Right ventricle myocardium inferior (tissue), 1 donor: Measurements from ENCODE around the gene PGGT1B. TPM values are rescaled to one million over a fixed set of nuclear protein-coding genes. Genes with fewer than 3 reads are reported as not detected.

ENCODE experiments used
- ATAC-seq: fragments of 200-7000 bp; cut with Tn5 transposase; one replicate; pipeline ENCODE4 v1.9.1; 2020; ENCODE audit warnings: mild to moderate bottlenecking, moderate library complexity
- DNase-seq: peaks from one replicate; pipeline ENCODE4 v3.0.0; 2021; ENCODE audit errors: missing footprints
- intact Hi-C: fragments of 100-400 bp; cut with DNase I; formaldehyde crosslinking; loops from one replicate; pipeline ENCODE4 v1.11.0; 2022
- total RNA-seq: library from RNA; stranded (reverse); fragmentation: NEBNext Ultra II Directional; extraction: Animal tissue kit (Norgen Biotek cat#: 25700); gene quantifications from one replicate; pipeline ENCODE4 v1.2.1, GENCODE V29; 2021
- donor health status: DM: no; HTN: yes; CAD: no; lungs with severe emphysema.

The PGGT1B gene
- total RNA-seq, 1 donor from 2014 or later: 27.0 TPM

DNA sequence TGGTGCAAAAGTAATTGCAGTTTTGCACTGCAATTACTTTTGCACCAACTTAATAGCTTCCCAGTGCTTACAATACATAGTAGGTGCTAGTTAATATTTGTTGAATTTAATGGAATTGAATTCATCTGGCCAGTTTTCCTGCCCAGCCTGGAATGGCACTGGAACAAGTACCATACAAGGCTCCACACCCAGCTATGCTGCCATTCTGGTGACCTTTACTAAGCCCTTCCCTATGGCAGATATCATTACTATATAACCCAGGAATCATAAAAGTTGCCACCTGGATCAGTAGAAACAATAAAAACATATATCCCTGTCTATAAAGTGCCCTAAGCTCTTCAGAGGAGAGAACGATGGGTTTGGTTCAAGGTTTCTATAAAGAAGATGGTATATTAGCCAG, 70.6 kb downstream of the PGGT1B start:
- ATAC-seq (no peak), DNase-seq (no peak)
- intact Hi-C loops: no loop called here

DNA sequence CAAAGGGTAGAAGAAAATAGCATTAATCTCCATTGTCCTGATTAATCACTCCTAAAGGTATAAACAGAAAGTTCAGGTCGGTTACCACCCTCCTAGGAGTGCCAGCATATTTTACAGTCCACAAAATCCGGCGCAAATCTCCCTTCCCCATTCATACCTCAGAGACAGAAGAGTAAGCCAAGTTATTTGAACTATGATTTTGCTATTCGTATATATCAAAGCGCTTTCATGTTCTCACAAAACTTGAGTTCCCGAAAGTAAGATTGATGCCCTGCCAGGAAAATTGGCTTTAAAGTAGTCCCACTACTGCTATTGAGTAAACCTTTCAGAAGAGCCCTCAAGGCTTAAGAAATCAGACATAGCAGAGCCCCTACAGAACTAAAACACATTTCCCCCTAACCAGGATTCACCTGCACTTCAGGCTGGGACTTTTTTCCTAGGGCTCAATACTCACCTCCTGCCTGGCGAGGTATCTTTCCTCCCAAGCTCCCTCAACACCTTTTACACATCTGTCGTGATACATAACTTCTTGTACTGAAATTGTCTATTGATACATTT, 71.1 kb downstream of the PGGT1B start:
- intact Hi-C loops: no loop called here
- ATAC-seq: no peak
- no peak for DNase-seq

DNA sequence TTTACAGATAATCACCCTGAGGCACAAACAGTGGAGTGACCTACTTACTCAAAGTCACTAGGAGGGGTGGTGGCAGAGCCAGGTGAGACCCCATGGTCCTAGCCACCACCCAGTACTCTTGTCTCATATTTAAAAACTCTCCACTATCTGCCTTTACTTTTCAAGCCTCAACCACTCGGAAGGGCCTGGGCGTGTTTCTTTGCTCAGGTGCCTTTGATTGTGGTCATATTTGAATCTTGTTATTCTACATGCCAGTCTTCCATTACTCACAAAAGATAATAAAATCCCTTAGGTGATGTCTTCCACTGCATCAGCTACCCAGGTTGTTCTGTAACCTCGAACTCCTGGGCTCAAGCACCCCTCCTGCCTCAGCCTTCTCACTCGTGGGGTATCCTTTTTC, 72.3 kb downstream of the PGGT1B start:
- no peak for ATAC-seq
- intact Hi-C loops: no loop called here

DNA sequence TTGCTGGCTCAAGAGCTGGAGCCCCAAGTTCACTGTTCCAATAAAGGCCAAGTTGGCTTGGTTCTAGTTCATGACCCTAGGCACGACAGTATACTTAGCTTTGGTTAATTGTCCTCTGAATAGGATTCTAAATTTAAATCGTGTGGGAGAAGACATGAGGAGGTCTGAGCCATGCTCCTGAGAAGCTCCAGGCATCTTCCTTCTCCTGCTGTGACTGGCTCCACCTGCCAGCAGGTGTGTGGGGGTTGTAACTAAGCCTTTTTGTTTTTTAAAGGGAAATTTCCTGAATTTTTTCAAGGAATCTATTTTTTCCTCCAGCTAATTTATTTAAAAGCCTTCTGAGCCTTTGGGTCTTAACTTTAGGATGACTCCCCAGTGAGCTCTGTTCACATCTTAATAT, 72.8 kb downstream of the PGGT1B start:
- no peak for ATAC-seq
- DNase-seq: no peak
- intact Hi-C loops: no loop called here

More for the DNA sequence above, 72.3 kb downstream of the PGGT1B start:
- DNase-seq: no peak

DNA sequence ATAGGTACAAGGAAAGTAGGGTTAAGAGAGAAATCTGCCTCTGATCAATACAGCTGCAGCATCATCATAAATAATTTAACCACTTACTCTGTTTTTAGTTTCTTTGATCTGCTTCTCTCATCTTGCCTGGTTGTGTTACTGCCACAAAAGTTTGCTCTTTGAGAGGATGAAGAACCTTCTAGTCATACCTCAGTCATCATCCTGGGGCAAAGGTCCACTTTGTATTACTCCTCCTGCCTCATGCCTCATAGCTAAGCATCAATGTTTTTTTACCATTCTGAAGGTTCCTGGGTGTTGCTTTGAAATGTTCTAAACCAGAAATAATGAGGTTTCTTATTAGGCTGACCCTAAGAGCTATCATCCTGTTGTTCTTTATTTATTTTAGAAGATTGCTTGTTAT, 75.9 kb downstream of the PGGT1B start:
- ATAC-seq: no peak
- DNase-seq: no peak
- intact Hi-C loops: no loop called here

DNA sequence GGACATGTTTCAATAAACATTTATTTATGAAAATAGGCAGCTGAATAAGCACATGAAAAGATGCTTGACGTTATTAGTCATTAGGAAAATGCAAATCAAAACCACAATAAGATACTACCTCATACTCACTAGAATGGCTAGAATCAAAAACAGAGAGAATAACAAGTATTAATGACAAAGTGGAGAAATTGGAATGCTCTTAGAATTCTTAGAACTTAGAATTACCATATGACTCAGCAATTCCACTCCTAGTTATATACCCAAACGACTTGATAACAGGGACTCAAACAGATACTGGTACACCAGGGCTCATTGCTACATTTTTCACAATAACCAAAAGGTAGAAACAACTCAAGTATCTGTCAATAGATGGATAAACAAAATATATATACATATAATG, 77.9 kb downstream of the PGGT1B start:
- no peak for ATAC-seq
- intact Hi-C loops: no loop called here
- DNase-seq: no peak

DNA sequence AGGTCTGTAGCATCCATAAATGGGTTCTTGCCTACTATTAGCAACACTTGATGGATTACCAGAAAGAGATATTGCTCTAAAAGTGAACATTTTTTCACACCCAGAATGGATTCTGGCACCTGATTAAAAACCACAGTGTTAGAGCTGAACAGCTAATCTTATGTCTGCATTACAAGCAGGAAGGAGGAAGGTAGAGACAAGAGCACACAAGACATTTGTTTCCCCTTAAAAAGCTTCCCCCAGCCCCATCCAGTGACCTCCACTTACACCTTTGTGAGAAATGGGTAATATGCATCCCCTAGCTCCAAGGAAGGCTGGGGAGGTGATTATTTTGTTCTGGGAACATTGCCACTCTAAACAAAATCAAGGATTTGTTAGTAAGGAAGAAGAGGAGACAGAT, 80.9 kb downstream of the PGGT1B start:
- intact Hi-C loops: no loop called here
- DNase-seq (no peak), ATAC-seq (no peak)

DNA sequence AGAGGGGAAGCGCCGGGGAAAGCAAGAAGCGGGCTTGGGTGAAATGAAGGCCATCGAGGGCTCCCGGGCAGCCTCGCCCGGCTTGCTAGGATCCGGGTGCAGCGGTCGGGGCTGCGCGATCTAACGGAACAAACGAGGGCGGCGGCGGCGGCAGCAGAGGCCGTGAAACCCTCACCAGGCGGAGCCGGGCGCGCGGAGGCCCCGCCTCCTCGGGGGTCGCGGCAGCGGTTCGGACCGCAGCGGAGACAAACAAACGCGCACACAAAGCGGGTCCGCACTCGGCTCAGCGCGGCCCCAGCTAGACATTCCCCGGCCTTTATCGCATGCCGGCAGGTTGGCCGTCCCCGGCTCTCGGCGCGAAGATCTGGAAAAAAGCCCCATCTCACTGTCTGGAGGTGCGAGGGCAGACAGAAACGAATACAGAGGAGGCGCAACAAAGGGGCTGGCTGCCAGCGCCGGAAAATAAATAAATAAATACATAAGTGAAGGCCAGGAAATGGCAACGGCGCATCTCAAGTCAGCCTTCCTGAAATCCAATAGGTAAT, 82.4 kb downstream of the PGGT1B start:
- DNase-seq: no peak
- intact Hi-C loops: no loop called here
- ATAC-seq: peak; percentile 28

DNA sequence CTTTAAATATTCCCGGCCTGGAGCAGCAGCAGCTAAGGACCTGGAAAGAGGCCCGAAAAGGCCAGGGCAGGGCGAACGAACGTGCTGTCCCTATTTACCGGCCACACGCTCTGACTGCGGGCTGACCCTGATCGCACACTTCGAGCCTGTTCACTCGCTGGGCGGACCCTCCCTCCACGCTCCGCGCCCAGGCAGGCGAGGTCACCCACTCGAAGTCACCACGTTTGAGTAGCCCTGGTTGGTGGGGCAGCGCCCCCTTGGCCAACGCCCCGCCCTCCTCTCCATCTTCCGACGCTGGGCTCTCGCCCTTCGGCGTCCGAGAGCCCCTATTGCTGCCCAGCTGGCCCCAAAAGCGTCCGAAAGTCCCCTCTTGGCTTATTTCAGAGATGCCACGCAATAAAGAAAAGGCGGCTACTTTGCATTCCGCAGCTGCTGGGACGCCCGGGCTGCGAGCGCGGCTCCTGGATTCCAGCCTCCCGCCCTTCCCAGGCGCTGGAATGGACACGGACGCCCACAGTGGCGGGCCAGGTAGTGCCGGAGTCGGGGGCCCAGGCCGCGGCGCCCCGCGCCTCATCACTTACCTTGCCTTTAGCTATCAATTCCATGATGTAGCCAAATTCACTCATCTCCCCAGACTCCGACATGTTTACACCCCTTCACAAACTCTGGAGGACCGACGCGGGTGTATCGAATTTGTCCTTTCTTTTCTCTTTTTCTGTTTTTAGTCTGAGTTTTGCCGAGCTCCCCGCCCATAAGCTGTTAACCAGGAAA, 83.1 kb downstream of the PGGT1B start:
- DNase-seq (no peak), ATAC-seq (no peak)
- intact Hi-C loops: no loop called here

DNA sequence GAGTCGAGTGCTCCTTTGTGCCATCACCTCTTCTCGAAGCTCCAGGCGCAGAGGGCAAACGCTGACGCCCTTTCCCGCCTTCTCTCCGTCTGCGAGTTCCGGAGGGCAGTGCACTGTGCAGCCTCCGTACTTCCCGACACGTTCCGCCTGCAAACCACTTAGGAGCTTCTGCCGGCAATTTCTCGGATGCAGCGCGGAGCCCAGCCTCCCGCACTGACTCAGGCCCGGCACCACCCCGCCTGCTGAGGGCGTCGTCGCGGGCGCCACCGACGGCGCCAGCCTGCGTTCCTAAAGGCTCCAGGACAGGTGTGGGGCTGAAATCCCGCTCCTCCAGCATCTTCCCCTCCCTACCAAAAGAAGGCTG, 83.7 kb downstream of the PGGT1B start:
- intact Hi-C loops: no loop called here
- ATAC-seq: peak; percentile 37
- DNase-seq: no peak

DNA sequence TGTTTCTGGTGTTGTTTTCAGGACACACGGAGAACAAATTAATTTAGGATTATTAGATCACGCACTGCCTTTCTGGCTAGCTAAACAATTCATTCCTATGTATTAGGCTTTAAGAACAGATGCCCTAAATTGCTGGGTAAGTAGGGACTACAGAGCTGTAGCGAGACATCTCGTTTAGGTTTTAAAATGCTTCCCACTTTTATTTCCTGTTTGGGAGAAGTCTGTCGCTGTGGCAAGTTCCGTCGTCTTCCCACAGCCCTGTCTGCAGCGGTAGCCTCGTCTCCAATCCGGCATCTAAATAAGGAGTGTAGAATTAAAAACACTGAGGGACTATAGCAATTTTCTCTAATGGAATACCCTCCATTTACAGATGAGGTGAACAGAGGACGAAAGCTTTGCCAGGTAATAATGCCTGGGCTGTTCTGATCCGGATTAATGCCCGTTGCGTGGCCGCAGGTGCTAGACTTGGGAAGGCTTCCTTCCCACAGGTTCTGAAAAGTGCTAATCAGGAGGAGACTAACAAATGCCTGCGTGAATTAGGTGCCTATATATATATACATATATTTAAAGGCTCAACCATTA, 91.7 kb downstream of the PGGT1B start:
- ATAC-seq (no peak), DNase-seq (no peak)
- intact Hi-C loops: no loop called here

DNA sequence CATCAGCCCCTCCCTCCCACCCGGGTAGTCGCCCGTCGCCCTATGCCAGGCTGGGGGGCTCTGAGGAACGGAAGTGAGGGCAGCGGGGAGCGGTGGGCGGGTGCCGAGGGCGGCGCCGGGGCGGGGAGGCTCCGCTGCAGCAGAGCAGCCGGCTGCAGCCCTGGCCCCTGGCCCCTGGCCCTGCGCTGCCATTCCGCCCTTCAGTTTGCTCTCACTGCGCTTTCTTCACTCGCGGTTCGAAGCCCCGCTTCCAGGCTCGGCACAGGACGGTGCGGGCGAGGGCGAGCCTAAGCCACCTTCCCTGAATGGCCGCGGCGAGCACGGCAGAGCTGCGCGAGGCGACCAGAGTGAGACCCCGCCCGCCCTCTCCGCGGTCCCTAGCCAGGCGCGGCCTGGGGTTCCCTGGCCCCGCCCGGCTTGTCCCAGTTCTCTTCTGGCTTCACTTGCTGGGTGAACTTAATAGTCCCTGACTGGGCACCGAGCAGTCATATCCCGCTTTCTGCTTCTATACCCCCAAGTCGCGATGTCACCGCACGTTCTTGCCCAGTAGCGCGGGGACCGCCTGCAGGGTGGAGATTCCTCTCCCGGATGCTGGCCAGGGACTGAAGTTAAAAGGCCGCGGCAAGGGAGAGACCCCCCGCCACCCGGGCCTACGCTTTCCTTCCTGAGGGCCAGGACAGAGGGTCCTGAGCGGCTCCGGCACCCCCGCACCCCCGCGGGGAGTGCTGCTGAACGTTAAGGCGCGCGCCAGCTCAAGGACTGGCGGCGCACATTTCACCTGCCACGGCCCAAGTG, 92.3 kb downstream of the PGGT1B start:
- DNase-seq (peak; percentile 70), ATAC-seq (peak; percentile 67)
- intact Hi-C loops: no loop called here

DNA sequence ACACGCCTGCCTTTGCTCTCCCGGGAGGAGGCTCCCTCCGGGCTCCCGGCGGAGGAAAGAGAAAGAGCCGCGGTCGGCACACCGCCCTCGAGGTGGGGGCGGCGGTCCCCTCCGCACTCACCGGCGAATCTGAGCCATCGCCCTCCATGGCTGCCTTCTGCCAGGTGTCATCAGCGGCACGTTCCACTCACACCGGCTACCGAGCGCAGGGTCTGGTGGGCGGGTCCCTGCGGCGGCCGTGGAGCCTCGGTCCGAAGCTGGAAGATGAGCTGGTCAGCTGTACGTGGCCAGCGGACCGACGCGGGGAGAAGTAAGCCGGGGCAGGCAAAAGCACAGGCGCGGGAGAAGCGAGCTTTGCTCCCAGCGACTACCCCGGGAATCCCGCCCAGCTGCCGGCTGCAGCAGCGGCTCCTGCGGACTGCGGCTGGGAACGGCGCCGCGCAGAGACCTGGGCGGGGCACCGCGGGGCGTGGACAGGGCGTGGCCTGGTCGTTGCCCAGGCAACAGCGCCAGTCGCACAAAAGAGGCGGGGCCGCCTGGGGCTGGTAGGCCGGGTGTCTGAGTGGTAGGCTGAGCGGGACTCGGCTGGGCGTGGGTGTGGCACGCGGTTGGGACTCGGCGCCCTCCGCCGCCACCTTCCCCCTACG, 93.1 kb downstream of the PGGT1B start, which contains the start of gene TRIM36:
TRIM36 (minus strand) TSS at position 422 of the 647 bp plus-strand sequence; CDS start at position 148, 274 bp downstream.
- ATAC-seq (peak; percentile 100), DNase-seq (peak; percentile 95)
- intact Hi-C loops: no loop called here

DNA sequence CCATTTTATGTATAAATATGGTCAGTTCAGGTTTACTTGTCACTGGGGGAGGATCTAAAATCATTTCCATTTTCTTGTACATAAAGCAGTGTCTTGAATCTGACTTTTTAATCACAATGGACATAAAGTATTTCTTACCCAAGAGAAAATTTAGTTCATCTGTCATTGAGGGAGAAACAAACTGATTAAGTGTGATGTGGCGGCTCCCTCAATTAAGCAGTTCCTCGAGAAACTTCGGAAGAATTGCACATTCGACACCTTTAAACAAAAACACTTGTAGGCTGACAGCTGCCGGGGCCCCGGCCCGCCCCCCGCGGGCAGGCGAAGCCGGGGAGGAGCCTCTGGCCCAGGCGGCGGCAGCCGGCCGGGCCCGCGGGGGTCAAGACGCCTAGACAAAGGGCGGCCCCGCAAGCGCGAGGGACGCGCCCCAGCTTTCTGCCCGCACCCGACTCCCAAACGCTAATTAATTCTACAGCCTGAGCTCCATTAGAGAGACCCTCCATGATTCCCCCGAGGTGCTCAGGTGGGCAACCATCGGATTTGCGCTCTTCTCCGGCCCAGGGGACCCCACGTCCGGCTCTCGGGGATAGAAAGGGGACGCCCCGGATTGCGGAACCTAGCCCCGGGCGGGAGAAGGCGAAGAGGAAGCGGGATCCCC, 93.7 kb downstream of the PGGT1B start:
- intact Hi-C loops: no loop called here

DNA sequence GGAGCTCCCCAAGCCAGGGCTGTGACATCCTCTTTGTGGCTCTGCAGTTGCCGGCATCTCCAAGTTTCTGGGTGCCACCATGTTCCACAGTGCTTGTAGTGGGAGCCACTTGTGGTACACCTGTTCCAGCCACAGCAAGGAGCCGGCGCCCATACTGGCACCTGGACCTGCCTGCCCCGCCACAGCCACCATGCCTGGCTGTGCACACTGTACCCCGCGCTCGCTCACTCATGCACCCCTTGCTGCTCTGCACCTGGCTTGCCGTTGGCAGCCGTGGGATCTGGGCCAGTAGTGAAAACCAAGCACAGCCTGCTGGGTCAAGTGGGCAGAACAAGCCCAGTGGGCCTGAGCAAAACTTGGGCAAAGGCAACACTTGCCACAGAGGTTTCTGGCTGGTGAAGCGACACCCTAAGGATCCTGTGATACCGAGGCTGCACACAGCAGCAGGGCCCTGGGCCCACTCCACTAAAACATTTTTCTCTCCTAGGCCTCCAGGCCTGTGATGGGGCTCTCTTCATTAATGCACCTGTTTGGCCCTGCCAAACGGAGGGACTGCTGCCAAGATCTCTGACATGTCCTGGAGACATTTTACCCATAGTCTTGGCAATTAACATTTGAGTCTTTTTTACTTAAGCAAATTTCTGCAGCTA, 95.8 kb downstream of the PGGT1B start:
- no peak for DNase-seq
- no peak for ATAC-seq

More for the DNA sequence above, 93.7 kb downstream of the PGGT1B start:
- DNase-seq: peak; percentile 73
- peak; percentile 27 for ATAC-seq

DNA sequence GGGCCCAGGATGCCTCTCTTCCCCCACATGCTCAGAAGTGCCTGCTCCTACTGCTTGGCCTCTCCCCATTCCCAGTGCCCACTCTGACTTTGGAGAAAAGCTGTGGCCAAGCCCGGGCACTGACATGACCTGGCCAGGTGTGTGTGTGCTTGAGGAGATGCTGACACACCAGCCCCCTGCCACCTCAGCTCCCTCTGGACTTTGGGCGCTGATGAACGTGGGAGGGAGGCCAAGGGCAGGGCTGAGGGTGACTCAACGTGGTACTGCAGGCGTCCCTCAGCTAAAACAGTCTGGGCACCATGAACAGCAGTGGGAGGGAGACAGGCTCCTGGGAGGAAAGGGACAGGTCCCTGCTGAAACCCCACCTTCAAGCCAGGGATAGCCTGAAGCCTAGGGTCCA, 96.9 kb downstream of the PGGT1B start:
- no peak for DNase-seq
- intact Hi-C loops: no loop called here
- ATAC-seq: no peak

More for the DNA sequence above, 95.8 kb downstream of the PGGT1B start:
- intact Hi-C loops: no loop called here

DNA sequence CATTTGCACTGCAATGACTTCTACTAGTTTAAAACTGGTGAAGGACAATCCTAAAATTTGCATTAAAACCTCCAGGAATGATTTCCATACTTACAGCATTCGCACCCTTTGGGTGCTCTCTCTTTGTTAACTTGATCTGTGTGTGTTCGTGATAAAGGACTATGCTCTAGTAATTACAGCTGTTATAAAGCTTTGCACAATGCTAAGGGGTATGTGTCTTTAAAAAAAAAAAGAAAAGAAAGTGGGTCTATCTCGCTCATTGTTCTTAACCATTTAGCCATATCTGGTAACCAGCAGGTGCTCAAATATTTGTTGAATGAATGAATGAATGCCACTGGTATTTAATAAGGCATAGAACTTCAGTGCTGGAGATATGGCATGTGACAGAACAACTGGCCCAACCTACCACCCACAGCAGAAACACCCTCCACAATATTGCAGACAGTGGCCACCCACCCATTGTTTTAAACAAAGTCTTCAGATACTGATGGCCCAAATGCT, 101.7 kb downstream of the PGGT1B start:
- ATAC-seq: no peak
- intact Hi-C loops: no loop called here

More for the DNA sequence above, 101.7 kb downstream of the PGGT1B start:
- DNase-seq: no peak
